Measurements from ENCODE around the gene CCDC68. TPM values are rescaled to one million over a fixed set of nuclear protein-coding genes. Genes with fewer than 3 reads are reported as not detected.

CCDC68 gene
- total and polyA plus RNA-seq, 2 donors (not counting 3 experiments of a cell fraction or from before 2014, with no cell fraction given), result 0.72 to 1.0 TPM

DNA sequence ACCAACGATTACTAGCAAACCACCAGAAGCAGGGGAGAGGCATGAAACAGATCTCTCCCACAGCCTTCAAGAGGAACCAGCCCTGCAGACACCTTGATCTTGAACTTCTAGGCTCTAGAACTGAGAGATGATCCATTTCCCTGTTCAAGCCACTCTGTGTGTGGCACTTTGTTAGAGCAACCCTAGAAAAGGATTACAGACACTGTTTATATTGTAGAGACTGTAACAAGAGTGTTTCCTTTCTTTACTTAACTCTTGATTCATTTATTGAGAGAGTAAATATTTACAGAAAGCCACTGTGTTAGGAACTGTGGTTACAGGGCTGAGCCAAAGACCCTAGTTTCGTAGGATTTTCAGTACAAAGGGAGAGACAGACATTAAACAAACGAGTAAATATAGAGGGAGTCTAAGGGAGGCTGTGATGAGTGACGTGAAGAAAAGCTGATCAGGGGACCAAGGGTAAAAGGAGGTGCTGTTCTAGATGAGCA lies 10.9 kb downstream of the CCDC68 start:
- dilution Hi-C loops (cut with MboI; ENCODE audit: extremely low pct_ligation_motif_present, low sequenced_read_pairs), result no loop called here
- H3K79me2 ChIP-seq (ENCODE audit: control insufficient read depth, insufficient read depth, low read length), result no peaks in the 10 kb centered on the region
- no peaks in the 10 kb centered on the region for H3K27me3 ChIP-seq (ENCODE audit: control insufficient read depth in 2 of 2, insufficient read depth in 2 of 2, low read length in 2 of 2)
- intact Hi-C loops (cut with micrococcal nuclease), result no loop called here
- no peaks in the 10 kb centered on the region for H3K9me3 ChIP-seq (replicated peaks; ENCODE audit: control insufficient read depth, insufficient read depth, low read length)
- H4K20me1 ChIP-seq (replicated peaks; ENCODE audit: control insufficient read depth, extremely low read depth, insufficient read depth, low read length), result no peaks in the 10 kb centered on the region
- DNase-seq (ENCODE audit: low read depth, low spot score) (no peak), FAIRE-seq (no peak)
- ChIA-PET POLR2A (no interaction called here), CTCF (no interaction called here)
- peaks cover 15% of the 10 kb centered on the region for H3K4me1 ChIP-seq (ENCODE audit: control insufficient read depth, extremely low read depth, insufficient read depth, low read length)
- no peaks in the 10 kb centered on the region for H3K9me1 ChIP-seq (replicated peaks; ENCODE audit: control insufficient read depth, extremely low read depth, insufficient read depth, low read length)
- BruUV-seq (replicated peaks), result no TSS peak
- no peak overlapping the region for H2AFZ ChIP-seq (ENCODE audit: low read depth, low read length)
- no peak overlapping the region for H3K9ac ChIP-seq (replicated peaks; ENCODE audit: extremely low read depth, insufficient read depth, low read length)
- H3K4me3 ChIP-seq (replicated peaks in 1 of 3; ENCODE audit: insufficient read depth in 1 of 3, low read depth in 1 of 3, low read length in 3 of 3), result no peak overlapping the region
- no peaks in the 10 kb centered on the region for H3K36me3 ChIP-seq (ENCODE audit: control insufficient read depth in 2 of 2, extremely low read depth in 1 of 2, insufficient read depth in 2 of 2, low read length in 2 of 2)
- no peak overlapping the region for H3K4me2 ChIP-seq (ENCODE audit: insufficient read depth, low read length)
- TF ChIP-seq EZH2 (IDR thresholded peaks at IDR 0.05; ENCODE audit: borderline replicate concordance, low read depth, low read length, severe bottlenecking) (no peak), FOS (IDR thresholded peaks at IDR 0.05; ENCODE audit: borderline replicate concordance, insufficient read depth, low read length) (no peak), POLR2AphosphoS5 (IDR thresholded peaks at IDR 0.05; ENCODE audit: insufficient read depth, low read depth, low read length) (no peak), POLR2A (IDR thresholded peaks at IDR 0.05; ENCODE audit: low read depth, low read length) (no peak), GATA2 (IDR thresholded peaks at IDR 0.05; ENCODE audit: insufficient read depth, insufficient read length, low read depth, low read length) (no peak), MYC (IDR thresholded peaks at IDR 0.05; ENCODE audit: low read depth, low read length) (no peak), JUN (IDR thresholded peaks at IDR 0.05; ENCODE audit: borderline replicate concordance, insufficient read depth, insufficient read length, low read depth) (no peak)
- TF ChIP-seq, protein P1, sequence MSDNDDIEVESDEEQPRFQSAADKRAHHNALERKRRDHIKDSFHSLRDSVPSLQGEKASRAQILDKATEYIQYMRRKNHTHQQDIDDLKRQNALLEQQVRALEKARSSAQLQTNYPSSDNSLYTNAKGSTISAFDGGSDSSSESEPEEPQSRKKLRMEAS (IDR thresholded peaks at IDR 0.05; ENCODE audit: insufficient read depth, insufficient read length), result no peak
- TF ChIP-seq, protein P2, sequence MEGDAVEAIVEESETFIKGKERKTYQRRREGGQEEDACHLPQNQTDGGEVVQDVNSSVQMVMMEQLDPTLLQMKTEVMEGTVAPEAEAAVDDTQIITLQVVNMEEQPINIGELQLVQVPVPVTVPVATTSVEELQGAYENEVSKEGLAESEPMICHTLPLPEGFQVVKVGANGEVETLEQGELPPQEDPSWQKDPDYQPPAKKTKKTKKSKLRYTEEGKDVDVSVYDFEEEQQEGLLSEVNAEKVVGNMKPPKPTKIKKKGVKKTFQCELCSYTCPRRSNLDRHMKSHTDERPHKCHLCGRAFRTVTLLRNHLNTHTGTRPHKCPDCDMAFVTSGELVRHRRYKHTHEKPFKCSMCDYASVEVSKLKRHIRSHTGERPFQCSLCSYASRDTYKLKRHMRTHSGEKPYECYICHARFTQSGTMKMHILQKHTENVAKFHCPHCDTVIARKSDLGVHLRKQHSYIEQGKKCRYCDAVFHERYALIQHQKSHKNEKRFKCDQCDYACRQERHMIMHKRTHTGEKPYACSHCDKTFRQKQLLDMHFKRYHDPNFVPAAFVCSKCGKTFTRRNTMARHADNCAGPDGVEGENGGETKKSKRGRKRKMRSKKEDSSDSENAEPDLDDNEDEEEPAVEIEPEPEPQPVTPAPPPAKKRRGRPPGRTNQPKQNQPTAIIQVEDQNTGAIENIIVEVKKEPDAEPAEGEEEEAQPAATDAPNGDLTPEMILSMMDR (IDR thresholded peaks at IDR 0.05; ENCODE audit: extremely low read depth in 1 of 2, insufficient read depth in 1 of 2, low read depth in 1 of 2, low read length in 2 of 2), result no peak
- H3K27ac ChIP-seq (ENCODE audit: insufficient read depth, low read depth, low read length), result no peak overlapping the region
